Osteocyte (in vitro differentiated cells): ENCODE measurements around the gene GALNTL6. TPM values are rescaled to one million over a fixed set of nuclear protein-coding genes. Genes with fewer than 3 reads are reported as not detected.

Source experiments
- DNase-seq: peaks from one replicate; pipeline ENCODE4 v3.0.0; 2021; ENCODE audit warnings: mixed read lengths; ENCODE audit not compliant: unreplicated experiment; ENCODE audit errors: extremely low spot score
- H3K27ac Mint-ChIP-seq: one replicate; pipeline ENCODE4 v1.8.0; 2021; ENCODE audit warnings: mild to moderate bottlenecking, mixed read lengths; ENCODE audit not compliant: unreplicated experiment
- H3K27me3 Mint-ChIP-seq: one replicate; pipeline ENCODE4 v1.8.0; 2021; ENCODE audit warnings: mixed read lengths; ENCODE audit not compliant: unreplicated experiment
- H3K36me3 Mint-ChIP-seq: one replicate; pipeline ENCODE4 v1.8.0; 2021; ENCODE audit warnings: mixed read lengths; ENCODE audit not compliant: unreplicated experiment
- H3K4me1 Mint-ChIP-seq: one replicate; pipeline ENCODE4 v1.8.0; 2021; ENCODE audit warnings: mixed read lengths; ENCODE audit not compliant: unreplicated experiment
- H3K4me3 Mint-ChIP-seq: one replicate; pipeline ENCODE4 v1.8.0; 2021; ENCODE audit warnings: mild to moderate bottlenecking, moderate library complexity, mixed read lengths; ENCODE audit not compliant: unreplicated experiment
- H3K9me3 Mint-ChIP-seq: one replicate; pipeline ENCODE4 v1.8.0; 2021; ENCODE audit warnings: mixed read lengths; ENCODE audit not compliant: unreplicated experiment
- CTCF ChIP-seq: fragments of 200-600 bp; sonication (generic); IDR thresholded peaks from 2 replicates; pipeline ENCODE4 v1.5.0; 2021; ENCODE audit warnings: antibody characterized with exemption, mild to moderate bottlenecking, moderate library complexity
- total RNA-seq: library from RNA; stranded (reverse); gene quantifications from 2 replicates; pipeline ENCODE4 v1.2.1, GENCODE V29; 2021

The GALNTL6 gene
- total RNA-seq, 1 donor from 2014 or later, result not detected

- no peak for DNase-seq
- Mint-ChIP-seq H3K4me1 (peaks cover 18% of the 10 kb centered on the region), H3K27ac (no peak overlapping the region), H3K9me3 (no peaks in the 10 kb centered on the region), H3K27me3 (no peaks in the 10 kb centered on the region), H3K36me3 (no peaks in the 10 kb centered on the region), H3K4me3 (no peak overlapping the region)
- TF ChIP-seq CTCF, result no peak
These were observed 327.8 kb downstream of the GALNTL6 start for GRCh38 chr4:172141025-172141424.

DNA sequence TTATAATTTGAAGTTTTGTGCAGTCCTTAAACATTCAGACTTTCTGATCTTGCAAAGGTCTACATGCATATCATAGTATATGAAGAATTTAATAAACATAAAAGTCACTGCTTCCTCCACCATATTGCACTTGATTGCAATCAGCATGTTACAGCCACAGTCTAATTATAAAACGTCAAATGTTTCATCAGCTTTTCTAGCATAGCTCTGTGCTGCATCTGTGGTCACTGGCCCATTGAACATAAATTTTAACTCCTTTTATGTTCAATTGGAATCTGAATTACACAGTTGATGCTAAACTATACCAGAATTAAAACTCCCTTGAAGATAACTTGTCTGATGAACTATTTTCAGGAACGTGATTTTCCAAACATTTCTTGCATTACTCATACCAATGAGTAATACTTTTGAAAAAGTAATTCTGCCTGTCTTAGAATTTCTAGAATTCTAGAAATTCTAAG, 329.1 kb downstream of the GALNTL6 start:
- Mint-ChIP-seq H3K27me3 (no peaks in the 10 kb centered on the region), H3K4me3 (no peak overlapping the region), H3K36me3 (no peaks in the 10 kb centered on the region), H3K27ac (no peak overlapping the region), H3K9me3 (no peaks in the 10 kb centered on the region), H3K4me1 (peaks cover 19% of the 10 kb centered on the region)
- no peak for TF ChIP-seq CTCF
- DNase-seq, result no peak

- Mint-ChIP-seq H3K4me1 (peaks cover 24% of the 10 kb centered on the region), H3K9me3 (no peaks in the 10 kb centered on the region), H3K4me3 (no peak overlapping the region), H3K27me3 (no peaks in the 10 kb centered on the region), H3K27ac (no peak overlapping the region), H3K36me3 (no peaks in the 10 kb centered on the region)
- DNase-seq, result no peak
- TF ChIP-seq CTCF, result no peak
These were observed 330.6 kb downstream of the GALNTL6 start for GRCh38 chr4:172143605-172144314.

- Mint-ChIP-seq H3K9me3 (no peaks in the 10 kb centered on the region), H3K4me1 (peaks cover 15% of the 10 kb centered on the region), H3K4me3 (no peak overlapping the region), H3K27me3 (no peaks in the 10 kb centered on the region), H3K36me3 (no peaks in the 10 kb centered on the region), H3K27ac (no peak overlapping the region)
- peak; percentile 29 for TF ChIP-seq CTCF
- DNase-seq, result no peak
These were observed 334.5 kb downstream of the GALNTL6 start for GRCh38 chr4:172147687-172148086.

DNA sequence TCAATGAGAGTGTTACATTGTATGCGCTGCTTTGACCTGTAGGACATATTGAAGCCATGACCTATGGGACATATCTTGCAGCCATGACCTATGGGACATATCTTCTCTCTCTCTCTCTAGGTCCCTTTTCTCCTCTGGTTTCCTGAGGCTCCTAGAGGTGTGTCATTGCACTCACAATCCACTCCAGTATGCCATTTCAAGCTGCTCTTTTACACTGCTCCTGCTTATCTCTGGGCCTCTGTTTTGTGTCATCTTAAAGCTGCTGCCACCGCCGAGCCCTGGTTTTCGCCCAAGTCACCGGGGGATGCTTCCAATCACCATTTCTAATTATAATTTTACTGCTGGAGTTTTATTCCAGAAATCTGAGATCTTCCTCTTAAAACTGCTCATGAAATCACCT, 336.1 kb downstream of the GALNTL6 start:
- no peak overlapping the region for H3K27ac Mint-ChIP-seq
- peaks cover 6% of the 10 kb centered on the region for H3K4me1 Mint-ChIP-seq
- no peaks in the 10 kb centered on the region for H3K36me3 Mint-ChIP-seq
- no peak overlapping the region for H3K4me3 Mint-ChIP-seq
- H3K9me3 Mint-ChIP-seq, result no peaks in the 10 kb centered on the region
- no peaks in the 10 kb centered on the region for H3K27me3 Mint-ChIP-seq
- DNase-seq, result no peak
- TF ChIP-seq CTCF, result no peak
